Subcutaneous abdominal adipose tissue (tissue), 5 donors: ENCODE measurements around the gene MED13L.

Experiments used
- H3K27ac ChIP-seq: one replicate; pipeline ENCODE4 v1.7.0; 2013; ENCODE audit warnings: low read depth, mild to moderate bottlenecking, inconsistent platforms, low read length, moderate library complexity
- H3K27me3 ChIP-seq, 5 donors: one replicate each; pipeline ENCODE4 v1.7.0; 2013; ENCODE audit warnings: low read length in 5 of 5, inconsistent platforms in 1 of 5; ENCODE audit not compliant: control insufficient read depth in 5 of 5, insufficient read depth in 4 of 5
- H3K36me3 ChIP-seq, 5 donors: one replicate each; pipeline ENCODE4 v1.7.0; 2013; ENCODE audit warnings: low read length in 5 of 5; ENCODE audit not compliant: control insufficient read depth in 5 of 5, insufficient read depth in 5 of 5
- H3K4me1 ChIP-seq, 5 donors: one replicate each; pipeline ENCODE4 v1.7.0; 2013; ENCODE audit warnings: low read length in 5 of 5, mild to moderate bottlenecking in 3 of 5, moderate library complexity in 1 of 5; ENCODE audit not compliant: control insufficient read depth in 5 of 5, insufficient read depth in 5 of 5
- H3K4me3 ChIP-seq, 5 donors: one replicate each; pipeline ENCODE4 v1.7.0; 2013; ENCODE audit warnings: low read length in 5 of 5, low read depth in 1 of 5
- H3K9ac ChIP-seq, 5 donors: one replicate each; pipeline ENCODE4 v1.7.0; 2013; ENCODE audit warnings: low read length in 5 of 5, mild to moderate bottlenecking in 4 of 5, moderate library complexity in 3 of 5
- H3K9me3 ChIP-seq, 5 donors: one replicate each; pipeline ENCODE4 v1.7.0; 2013; ENCODE audit warnings: low read length in 5 of 5; ENCODE audit not compliant: control insufficient read depth in 5 of 5
- donor health status: healthy.
- donor health status: healthy.
- donor health status: healthy.
- donor health status: healthy.
- donor health status: healthy.

The MED13L gene

DNA sequence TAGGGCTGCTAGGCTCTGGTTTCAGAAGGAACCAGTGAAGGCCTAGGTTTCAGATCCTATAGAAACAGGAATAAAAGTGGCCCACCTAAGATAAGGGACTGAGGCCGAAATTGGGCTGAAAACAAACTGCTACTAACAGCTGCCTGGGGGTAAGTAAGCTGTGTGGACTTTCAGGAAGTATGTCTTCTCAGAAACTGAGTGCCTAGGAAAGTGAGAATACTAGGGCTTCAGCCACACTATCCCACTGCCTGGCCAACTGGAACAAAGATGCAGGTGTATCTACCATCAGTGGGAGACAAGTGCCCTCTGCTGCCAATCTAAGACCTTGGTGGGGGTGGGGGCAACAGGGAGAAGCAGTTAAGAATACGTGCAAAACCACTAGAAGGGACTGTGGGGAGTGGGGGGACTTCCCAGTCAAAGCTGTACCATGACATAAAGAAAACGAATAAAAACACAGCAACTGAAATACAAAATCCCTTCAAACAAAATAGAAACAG, 82.5 kb downstream of the MED13L start:
- H3K4me1 ChIP-seq, result peaks cover 0 to 42% (median 36%) of the 10 kb centered on the region in 5 donors
- H3K9me3 ChIP-seq, result no peaks in the 10 kb centered on the region
- no peaks in the 10 kb centered on the region for H3K27me3 ChIP-seq
- H3K4me3 ChIP-seq, result no peak overlapping the region
- H3K27ac ChIP-seq, result no peak overlapping the region
- no peaks in the 10 kb centered on the region for H3K36me3 ChIP-seq
- H3K9ac ChIP-seq, result no peak overlapping the region

DNA sequence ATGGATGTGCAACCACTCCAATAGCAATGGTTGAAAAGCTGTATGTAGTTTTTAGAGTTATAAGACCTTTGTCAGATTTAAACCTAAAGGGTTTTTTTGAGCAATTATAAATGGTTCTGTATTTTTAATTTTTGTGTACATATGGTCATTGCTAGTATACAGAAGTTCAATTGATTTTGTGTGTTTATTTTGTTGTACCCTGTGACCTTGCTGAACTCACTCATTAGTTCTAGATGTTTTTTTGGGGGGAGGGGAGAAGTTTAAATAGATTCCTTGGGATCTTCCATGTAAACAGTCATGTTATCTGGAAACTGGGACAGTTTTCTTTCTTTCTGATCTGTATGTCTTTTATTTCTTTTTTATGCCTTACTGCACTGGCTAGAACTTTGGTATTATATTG, 87.8 kb downstream of the MED13L start:
- no peak overlapping the region for H3K9ac ChIP-seq
- no peaks in the 10 kb centered on the region for H3K27me3 ChIP-seq
- H3K27ac ChIP-seq, result no peak overlapping the region
- no peak overlapping the region for H3K4me3 ChIP-seq
- H3K9me3 ChIP-seq, result no peaks in the 10 kb centered on the region
- H3K4me1 ChIP-seq, result peaks cover 0 to 28% (median 25%) of the 10 kb centered on the region in 5 donors
- H3K36me3 ChIP-seq, result no peaks in the 10 kb centered on the region

DNA sequence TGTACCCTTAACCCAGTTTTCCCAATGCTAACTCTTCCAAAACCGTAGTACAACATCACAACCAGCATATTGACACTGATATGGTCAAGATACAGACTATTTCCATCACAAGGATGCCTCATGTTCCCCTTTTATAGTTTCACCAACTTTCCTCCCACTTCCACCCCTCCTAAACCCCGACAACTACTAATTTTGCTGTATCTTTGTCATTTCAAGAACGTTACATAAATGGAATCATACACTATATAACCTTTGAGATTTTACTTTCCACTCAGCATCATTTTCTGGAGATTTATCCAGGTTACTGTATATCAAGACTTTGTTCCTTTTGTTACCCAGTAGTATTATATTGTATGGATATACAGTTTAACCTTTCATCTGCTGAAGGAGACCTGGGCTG, 88.9 kb downstream of the MED13L start:
- Histone ChIP-seq H3K36me3 (no peaks in the 10 kb centered on the region), H3K9ac (no peak overlapping the region), H3K9me3 (no peaks in the 10 kb centered on the region), H3K4me1 (peaks cover 0 to 28% (median 24%) of the 10 kb centered on the region in 5 donors), H3K4me3 (no peak overlapping the region), H3K27me3 (no peaks in the 10 kb centered on the region), H3K27ac (no peak overlapping the region)

DNA sequence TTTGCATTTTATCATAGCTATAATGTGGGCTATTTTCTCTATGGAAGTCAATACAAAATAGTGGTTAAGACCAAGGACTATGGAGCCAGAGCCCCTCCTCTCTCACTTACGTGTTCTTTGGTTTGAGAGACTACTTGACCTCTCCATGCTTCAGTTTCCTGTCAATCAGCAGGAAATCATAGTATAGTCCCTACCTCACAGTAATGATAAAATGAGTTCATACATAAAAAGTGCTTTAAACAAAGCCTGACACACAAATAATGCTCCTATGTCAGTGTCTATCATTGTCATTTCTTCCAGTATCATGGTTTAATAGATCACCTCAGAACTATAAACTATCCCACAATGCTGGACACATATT, 90.4 kb downstream of the MED13L start:
- Histone ChIP-seq H3K27me3 (no peaks in the 10 kb centered on the region), H3K4me1 (peaks cover 0 to 28% (median 24%) of the 10 kb centered on the region in 5 donors), H3K4me3 (no peak overlapping the region), H3K9ac (no peak overlapping the region), H3K27ac (no peak overlapping the region), H3K36me3 (no peaks in the 10 kb centered on the region), H3K9me3 (no peaks in the 10 kb centered on the region)

DNA sequence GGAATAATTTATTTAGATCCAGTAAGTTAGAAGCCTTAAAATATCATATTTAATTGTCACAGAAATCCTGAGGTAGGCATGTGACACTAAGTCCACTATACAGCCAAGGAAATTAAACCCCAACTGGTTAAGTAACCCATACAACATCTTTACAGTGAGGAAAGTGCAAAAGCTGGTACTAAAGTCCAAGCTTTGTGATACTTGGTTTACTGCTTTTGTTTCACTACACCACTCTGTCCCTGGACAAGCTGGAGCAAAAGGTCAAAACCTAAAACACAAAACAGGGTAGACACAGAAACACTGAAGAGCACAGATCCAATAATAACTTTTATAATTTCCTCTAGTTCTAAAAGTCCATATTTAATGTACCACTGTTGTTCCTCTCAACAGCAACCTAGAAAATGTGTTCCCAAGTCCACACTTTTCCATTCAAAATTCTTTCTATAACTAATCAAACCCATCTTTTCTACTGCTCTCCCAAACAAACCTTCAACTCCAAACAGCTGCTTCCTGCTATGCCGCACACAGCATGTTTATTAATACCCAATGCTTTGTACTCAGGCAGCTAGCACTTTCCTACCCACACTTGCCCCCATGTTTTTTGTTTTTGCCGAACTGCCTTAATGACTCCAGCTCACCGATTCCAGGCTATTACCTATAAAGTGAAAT, 90.9 kb downstream of the MED13L start:
- H3K27me3 ChIP-seq, result no peaks in the 10 kb centered on the region
- peaks cover 0 to 29% (median 25%) of the 10 kb centered on the region in 5 donors for H3K4me1 ChIP-seq
- H3K36me3 ChIP-seq, result no peaks in the 10 kb centered on the region
- no peak overlapping the region for H3K4me3 ChIP-seq
- H3K27ac ChIP-seq, result no peak overlapping the region
- H3K9ac ChIP-seq, result no peak overlapping the region
- no peaks in the 10 kb centered on the region for H3K9me3 ChIP-seq

DNA sequence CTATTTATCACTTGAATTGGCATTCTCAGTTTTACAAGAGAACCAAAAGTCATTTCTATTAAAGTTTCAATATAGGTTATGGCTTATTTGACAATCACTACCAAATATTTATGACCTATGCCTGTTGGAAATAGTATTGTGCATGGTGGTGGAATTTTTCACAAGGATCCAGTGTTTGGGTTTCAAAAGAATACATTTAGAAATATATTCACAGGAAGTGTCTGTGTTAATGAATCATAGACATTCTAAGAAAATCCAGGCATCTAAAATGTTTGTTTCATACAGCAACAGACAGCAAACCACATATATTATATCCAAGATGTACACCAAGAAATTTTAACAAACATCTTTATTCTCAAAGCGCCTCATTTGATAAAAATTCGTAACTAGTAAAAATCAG, 92.7 kb downstream of the MED13L start:
- H3K36me3 ChIP-seq, result no peaks in the 10 kb centered on the region
- H3K9ac ChIP-seq, result no peak overlapping the region
- H3K27ac ChIP-seq, result no peak overlapping the region
- no peaks in the 10 kb centered on the region for H3K9me3 ChIP-seq
- peaks cover 0 to 31% (median 21%) of the 10 kb centered on the region in 5 donors for H3K4me1 ChIP-seq
- H3K4me3 ChIP-seq, result no peak overlapping the region
- H3K27me3 ChIP-seq, result no peaks in the 10 kb centered on the region

DNA sequence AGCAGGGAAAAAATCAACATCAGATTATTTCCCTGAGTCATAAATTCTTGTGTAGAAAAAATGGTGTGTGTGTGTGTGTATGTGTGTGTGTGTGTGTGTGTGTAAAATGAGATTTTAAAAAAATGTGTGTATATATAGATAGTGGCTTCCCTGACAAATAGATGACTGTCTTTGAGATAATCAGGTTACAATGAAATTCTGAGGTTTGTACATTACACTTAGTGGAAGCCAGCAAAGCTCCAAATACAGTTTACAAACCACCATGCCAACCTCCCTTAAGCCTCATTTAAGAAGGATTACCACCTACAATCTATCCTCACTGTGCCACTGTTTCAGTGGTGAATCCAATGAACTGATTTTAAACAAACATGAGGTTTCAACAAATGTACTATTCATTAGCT, 93.8 kb downstream of the MED13L start:
- no peaks in the 10 kb centered on the region for H3K9me3 ChIP-seq
- no peak overlapping the region for H3K27ac ChIP-seq
- H3K4me3 ChIP-seq, result no peak overlapping the region
- H3K9ac ChIP-seq, result no peak overlapping the region
- H3K36me3 ChIP-seq, result no peaks in the 10 kb centered on the region
- H3K4me1 ChIP-seq, result peaks cover 0 to 29% (median 20%) of the 10 kb centered on the region in 5 donors
- H3K27me3 ChIP-seq, result no peaks in the 10 kb centered on the region

DNA sequence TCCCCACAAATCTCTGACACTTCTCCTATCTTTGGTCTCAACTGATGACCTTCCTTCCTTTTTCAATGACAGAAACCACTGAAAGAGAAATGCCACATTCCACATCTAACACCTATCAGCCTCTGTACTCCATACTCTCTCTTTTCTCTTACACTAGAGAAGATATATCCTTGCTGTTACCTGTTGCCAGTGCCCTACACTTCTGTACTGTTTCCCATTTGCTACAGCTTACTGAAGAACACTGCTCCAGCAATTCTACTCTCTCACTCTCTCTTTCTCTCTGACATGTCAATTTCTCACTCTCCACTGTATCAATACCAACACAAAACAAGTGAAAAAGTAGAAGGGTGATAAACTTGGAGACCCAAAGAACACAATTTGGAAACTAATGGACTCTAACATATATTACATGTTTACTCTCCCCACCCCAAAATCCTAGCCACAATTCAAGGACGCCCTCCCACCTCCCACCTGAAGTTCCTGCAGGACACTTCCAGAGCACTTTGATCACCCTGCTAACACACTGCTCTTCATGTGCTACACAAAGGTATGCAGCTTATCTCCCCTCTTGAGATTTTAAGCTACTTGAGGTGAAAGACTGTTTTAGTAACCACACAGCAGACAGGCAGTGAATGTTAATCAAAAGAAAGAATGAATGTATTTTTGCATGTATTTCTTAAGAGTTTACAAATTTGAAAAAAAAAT, 95.0 kb downstream of the MED13L start:
- no peak overlapping the region for H3K27ac ChIP-seq
- no peaks in the 10 kb centered on the region for H3K27me3 ChIP-seq
- H3K9ac ChIP-seq, result no peak overlapping the region
- H3K36me3 ChIP-seq, result no peaks in the 10 kb centered on the region
- H3K4me1 ChIP-seq, result peaks cover 0 to 18% (median 11%) of the 10 kb centered on the region in 5 donors
- H3K9me3 ChIP-seq, result no peaks in the 10 kb centered on the region
- no peak overlapping the region for H3K4me3 ChIP-seq

DNA sequence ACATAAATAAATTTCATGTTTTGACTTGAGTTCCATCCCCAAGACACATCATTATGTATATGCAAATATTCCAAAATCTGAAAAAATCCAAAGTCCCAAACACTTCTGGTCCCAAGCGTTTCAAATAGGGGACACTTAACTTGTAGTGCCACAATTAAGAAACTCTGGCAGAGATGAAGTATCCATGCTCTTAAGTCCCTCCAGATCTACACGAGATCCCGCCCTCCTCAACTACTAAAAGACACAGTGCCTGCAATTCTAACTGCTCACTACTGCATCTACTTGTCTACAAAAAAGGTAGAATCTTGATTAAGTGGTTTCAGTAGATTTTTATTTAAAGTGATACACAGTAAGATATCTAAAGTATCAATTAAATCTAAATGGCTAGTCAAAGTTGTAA, 97.0 kb downstream of the MED13L start:
- Histone ChIP-seq H3K27ac (no peak overlapping the region), H3K27me3 (no peaks in the 10 kb centered on the region), H3K4me1 (peaks cover 0 to 6% (median 2%) of the 10 kb centered on the region in 5 donors), H3K36me3 (no peaks in the 10 kb centered on the region), H3K9me3 (no peaks in the 10 kb centered on the region), H3K9ac (no peak overlapping the region), H3K4me3 (no peak overlapping the region)

DNA sequence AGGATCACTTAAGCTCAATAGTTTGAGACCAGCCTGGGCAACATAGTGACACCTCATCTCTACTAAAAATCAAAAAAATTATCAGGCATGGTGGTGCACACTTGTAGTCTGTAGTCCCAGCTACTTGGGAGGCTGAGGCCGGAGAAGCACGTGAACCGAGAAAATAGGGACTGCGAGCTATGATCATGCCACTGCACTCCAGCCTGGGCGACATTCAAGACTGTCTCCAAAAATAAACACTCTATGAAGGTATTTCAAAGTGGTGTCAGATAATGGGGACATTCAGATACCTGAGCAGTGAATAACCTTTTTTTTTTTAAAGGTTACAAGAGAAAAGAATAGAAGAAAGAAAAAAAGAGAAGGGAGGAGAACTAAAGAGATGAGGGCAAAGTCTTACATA, 98.1 kb downstream of the MED13L start:
- no peak overlapping the region for H3K9ac ChIP-seq
- H3K36me3 ChIP-seq, result no peaks in the 10 kb centered on the region
- H3K27ac ChIP-seq, result no peak overlapping the region
- H3K4me3 ChIP-seq, result no peak overlapping the region
- H3K27me3 ChIP-seq, result no peaks in the 10 kb centered on the region
- H3K4me1 ChIP-seq, result peaks cover 0 to 6% (median 2%) of the 10 kb centered on the region in 5 donors
- H3K9me3 ChIP-seq, result no peaks in the 10 kb centered on the region
